ENCODE results near the gene APAF1. TPM values are rescaled to one million over a fixed set of nuclear protein-coding genes. Genes with fewer than 3 reads are reported as not detected.

APAF1 gene
- total and polyA plus RNA-seq, 2 donors (not counting 3 experiments of a cell fraction or from before 2014, with no cell fraction given): 7.2 to 35.2 TPM

DNA sequence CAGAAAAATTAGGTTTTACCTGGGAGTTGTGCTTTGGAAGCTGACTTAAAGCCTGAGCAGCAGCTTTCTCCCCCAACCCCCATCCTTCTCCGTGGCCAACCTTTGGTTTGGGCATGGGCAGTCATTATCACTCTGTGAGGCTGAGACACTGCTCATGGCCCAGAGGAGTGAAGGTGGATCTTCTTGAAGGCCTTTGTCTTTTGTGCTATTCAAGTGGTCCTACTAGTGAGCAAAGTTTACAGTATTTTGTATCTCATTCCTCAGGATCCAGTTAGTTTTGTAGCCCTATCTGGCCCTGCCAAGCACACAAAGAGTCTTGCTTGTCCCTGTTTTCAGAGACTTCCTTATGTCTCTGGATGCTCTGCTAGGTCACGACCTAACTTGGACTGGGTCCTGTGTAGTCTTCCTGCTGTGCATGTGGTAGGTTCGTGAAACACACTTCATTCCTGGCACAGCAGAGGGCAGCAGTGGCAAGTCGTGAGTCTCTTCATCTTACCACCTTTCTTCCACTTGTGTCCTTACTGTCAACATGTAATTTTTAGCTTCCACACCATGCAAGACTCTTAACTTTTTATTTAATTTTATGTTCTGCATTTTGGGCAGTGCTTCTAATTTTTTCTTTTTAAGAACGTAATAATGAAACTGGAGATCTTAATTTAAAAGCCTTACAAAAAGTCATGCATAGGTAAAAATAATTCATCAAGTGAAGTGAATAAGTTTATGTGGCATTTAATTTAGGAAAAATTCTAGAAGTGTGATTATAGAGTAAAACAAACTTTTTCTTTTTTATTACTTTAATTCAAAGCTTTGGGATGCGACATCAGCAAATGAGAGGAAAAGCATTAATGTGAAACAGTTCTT, 53.7 kb downstream of the APAF1 start:
- Histone ChIP-seq H3K9me3 (replicated peaks; ENCODE audit: control insufficient read depth, insufficient read depth, low read length) (no peaks in the 10 kb centered on the region), H3K4me3 (replicated peaks in 1 of 3; ENCODE audit: insufficient read depth in 1 of 3, low read depth in 1 of 3, low read length in 3 of 3) (no peak overlapping the region), H3K4me2 (ENCODE audit: insufficient read depth, low read length) (no peak overlapping the region), H4K20me1 (replicated peaks; ENCODE audit: control insufficient read depth, extremely low read depth, insufficient read depth, low read length) (no peaks in the 10 kb centered on the region), H3K79me2 (ENCODE audit: control insufficient read depth, insufficient read depth, low read length) (no peaks in the 10 kb centered on the region), H2AFZ (ENCODE audit: low read depth, low read length) (no peak overlapping the region), H3K36me3 (ENCODE audit: control insufficient read depth in 2 of 2, extremely low read depth in 1 of 2, insufficient read depth in 2 of 2, low read length in 2 of 2) (peaks cover 5 to 8% of the 10 kb centered on the region in 2 experiments), H3K27me3 (ENCODE audit: control insufficient read depth in 2 of 2, insufficient read depth in 2 of 2, low read length in 2 of 2) (no peaks in the 10 kb centered on the region), H3K9me1 (replicated peaks; ENCODE audit: control insufficient read depth, extremely low read depth, insufficient read depth, low read length) (no peaks in the 10 kb centered on the region), H3K27ac (ENCODE audit: insufficient read depth, low read depth, low read length) (no peak overlapping the region), H3K4me1 (ENCODE audit: control insufficient read depth, extremely low read depth, insufficient read depth, low read length) (peaks cover 2% of the 10 kb centered on the region), H3K9ac (replicated peaks; ENCODE audit: extremely low read depth, insufficient read depth, low read length) (no peak overlapping the region)
- ChIA-PET POLR2A (no interaction called here), CTCF (interaction anchor here (0.6 to 4.0 kb wide), 12 partner anchors 9 to 307 kb away, joined by 3 to 68 read pairs (median 3); no protein-coding TSS in a partner anchor)
- BruUV-seq (replicated peaks): no TSS peak
- FAIRE-seq (peak; percentile 26), DNase-seq (ENCODE audit: low read depth, low spot score) (peak; percentile 74)
- TF ChIP-seq, protein P1, sequence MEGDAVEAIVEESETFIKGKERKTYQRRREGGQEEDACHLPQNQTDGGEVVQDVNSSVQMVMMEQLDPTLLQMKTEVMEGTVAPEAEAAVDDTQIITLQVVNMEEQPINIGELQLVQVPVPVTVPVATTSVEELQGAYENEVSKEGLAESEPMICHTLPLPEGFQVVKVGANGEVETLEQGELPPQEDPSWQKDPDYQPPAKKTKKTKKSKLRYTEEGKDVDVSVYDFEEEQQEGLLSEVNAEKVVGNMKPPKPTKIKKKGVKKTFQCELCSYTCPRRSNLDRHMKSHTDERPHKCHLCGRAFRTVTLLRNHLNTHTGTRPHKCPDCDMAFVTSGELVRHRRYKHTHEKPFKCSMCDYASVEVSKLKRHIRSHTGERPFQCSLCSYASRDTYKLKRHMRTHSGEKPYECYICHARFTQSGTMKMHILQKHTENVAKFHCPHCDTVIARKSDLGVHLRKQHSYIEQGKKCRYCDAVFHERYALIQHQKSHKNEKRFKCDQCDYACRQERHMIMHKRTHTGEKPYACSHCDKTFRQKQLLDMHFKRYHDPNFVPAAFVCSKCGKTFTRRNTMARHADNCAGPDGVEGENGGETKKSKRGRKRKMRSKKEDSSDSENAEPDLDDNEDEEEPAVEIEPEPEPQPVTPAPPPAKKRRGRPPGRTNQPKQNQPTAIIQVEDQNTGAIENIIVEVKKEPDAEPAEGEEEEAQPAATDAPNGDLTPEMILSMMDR (IDR thresholded peaks at IDR 0.05; ENCODE audit: extremely low read depth in 1 of 2, insufficient read depth in 1 of 2, low read depth in 1 of 2, low read length in 2 of 2): peak; percentile 44 to 71
- TF ChIP-seq POLR2AphosphoS5 (IDR thresholded peaks at IDR 0.05; ENCODE audit: insufficient read depth, low read depth, low read length): no peak
- intact Hi-C loops (cut with micrococcal nuclease): loop anchor here (1.0 kb wide), 3 partner anchors 44 to 299 kb away; no protein-coding TSS in a partner anchor
- dilution Hi-C loops (cut with MboI; ENCODE audit: extremely low pct_ligation_motif_present, low sequenced_read_pairs): no loop called here

DNA sequence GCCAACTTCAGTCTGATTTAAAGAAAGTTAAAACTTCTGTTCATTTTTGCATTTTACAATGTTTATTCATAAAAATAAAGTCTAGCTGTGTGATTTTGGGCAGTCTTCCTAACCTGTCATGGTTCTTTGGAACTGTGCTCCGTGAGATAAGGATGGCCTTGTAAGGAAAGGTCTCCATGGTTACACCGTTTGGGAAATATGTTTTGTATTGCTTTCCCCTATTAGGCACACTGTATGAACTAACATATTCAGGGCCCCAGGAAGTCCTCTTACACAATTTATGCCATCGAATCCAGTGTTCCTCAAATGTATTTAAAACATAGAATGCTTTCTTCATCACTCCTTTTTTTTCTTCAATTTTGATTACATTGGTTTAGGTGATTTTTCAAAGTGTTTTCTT, 54.5 kb downstream of the APAF1 start:
- CTCF ChIA-PET: interaction anchor here (0.6 to 4.0 kb wide), 12 partner anchors 8 to 306 kb away, joined by 3 to 68 read pairs (median 3); no protein-coding TSS in a partner anchor
- dilution Hi-C loops (cut with MboI; ENCODE audit: extremely low pct_ligation_motif_present, low sequenced_read_pairs): no loop called here
- H3K27ac ChIP-seq (ENCODE audit: insufficient read depth, low read depth, low read length): no peak overlapping the region
- H3K4me1 ChIP-seq (ENCODE audit: control insufficient read depth, extremely low read depth, insufficient read depth, low read length): no peaks in the 10 kb centered on the region
- POLR2A ChIA-PET: no interaction called here
- H4K20me1 ChIP-seq (replicated peaks; ENCODE audit: control insufficient read depth, extremely low read depth, insufficient read depth, low read length): no peaks in the 10 kb centered on the region
- no peaks in the 10 kb centered on the region for H3K79me2 ChIP-seq (ENCODE audit: control insufficient read depth, insufficient read depth, low read length)
- no peak overlapping the region for H3K4me2 ChIP-seq (ENCODE audit: insufficient read depth, low read length)
- no peak overlapping the region for H3K4me3 ChIP-seq (replicated peaks in 1 of 3; ENCODE audit: insufficient read depth in 1 of 3, low read depth in 1 of 3, low read length in 3 of 3)
- no peaks in the 10 kb centered on the region for H3K9me1 ChIP-seq (replicated peaks; ENCODE audit: control insufficient read depth, extremely low read depth, insufficient read depth, low read length)
- FAIRE-seq: no peak
- H3K27me3 ChIP-seq (ENCODE audit: control insufficient read depth in 2 of 2, insufficient read depth in 2 of 2, low read length in 2 of 2): no peaks in the 10 kb centered on the region
- H2AFZ ChIP-seq (ENCODE audit: low read depth, low read length): no peak overlapping the region
- BruUV-seq (replicated peaks): no TSS peak
- H3K36me3 ChIP-seq (ENCODE audit: control insufficient read depth in 2 of 2, extremely low read depth in 1 of 2, insufficient read depth in 2 of 2, low read length in 2 of 2): peaks cover 5 to 10% of the 10 kb centered on the region in 2 experiments
- no peak overlapping the region for H3K9ac ChIP-seq (replicated peaks; ENCODE audit: extremely low read depth, insufficient read depth, low read length)
- H3K9me3 ChIP-seq (replicated peaks; ENCODE audit: control insufficient read depth, insufficient read depth, low read length): no peaks in the 10 kb centered on the region
- no peak for TF ChIP-seq GATA2 (IDR thresholded peaks at IDR 0.05; ENCODE audit: insufficient read depth, insufficient read length, low read depth, low read length)
- TF ChIP-seq JUN (IDR thresholded peaks at IDR 0.05; ENCODE audit: borderline replicate concordance, insufficient read depth, insufficient read length, low read depth): no peak
- no peak for TF ChIP-seq EZH2 (IDR thresholded peaks at IDR 0.05; ENCODE audit: borderline replicate concordance, low read depth, low read length, severe bottlenecking)
- TF ChIP-seq, protein P1 (IDR thresholded peaks at IDR 0.05; ENCODE audit: extremely low read depth in 1 of 2, insufficient read depth in 1 of 2, low read depth in 1 of 2, low read length in 2 of 2): no peak
- no peak for TF ChIP-seq POLR2AphosphoS5 (IDR thresholded peaks at IDR 0.05; ENCODE audit: insufficient read depth, low read depth, low read length)
- TF ChIP-seq POLR2A (IDR thresholded peaks at IDR 0.05; ENCODE audit: low read depth, low read length): no peak
- intact Hi-C loops (cut with micrococcal nuclease): loop anchor here (1.0 kb wide), 3 partner anchors 44 to 299 kb away; no protein-coding TSS in a partner anchor
- no peak for DNase-seq (ENCODE audit: low read depth, low spot score)
